H1 (cell line): Measurements from ENCODE around the gene MSTN. TPM values are rescaled to one million over a fixed set of nuclear protein-coding genes. Genes with fewer than 3 reads are reported as not detected.

Source experiments
- JUND ChIP-seq: IDR thresholded peaks from 2 replicates; pipeline ENCODE4 v1.6.1; 2011; ENCODE audit warnings: mild to moderate bottlenecking, improper control_type of control experiment, low read length
- polyA plus RNA-seq, 7 experiments: library from polyadenylated mRNA; depleted of rRNA in 3 of 7; stranded (reverse) in 5 of 7; unstranded in 2 of 7; fragments of >200 nt in 5 of 7; fragments of 200-250 nt in 2 of 7; gene quantifications; 1 replicate in 5 of 7; 2 replicates in 1 of 7; 4 replicates in 1 of 7; pipeline versions ENCODE4 v1.2.1 to v1.2.3, GENCODE V29; 2011 to 2013; ENCODE audit warnings: missing spikeins in 2 of 7, mixed read lengths in 2 of 7
- total RNA-seq: library from RNA; stranded (reverse); fragmentation: NEBNext Ultra II Directional; extraction: Animal tissue kit (Norgen Biotek cat#: 25700); gene quantifications from 2 replicates; pipeline ENCODE4 v1.2.1, GENCODE V29; 2021

The MSTN gene
- total and polyA plus RNA-seq, 2 of the 8 experiments (the other 6 are each of a cell fraction or from before 2014, with no cell fraction given) = not detected

DNA sequence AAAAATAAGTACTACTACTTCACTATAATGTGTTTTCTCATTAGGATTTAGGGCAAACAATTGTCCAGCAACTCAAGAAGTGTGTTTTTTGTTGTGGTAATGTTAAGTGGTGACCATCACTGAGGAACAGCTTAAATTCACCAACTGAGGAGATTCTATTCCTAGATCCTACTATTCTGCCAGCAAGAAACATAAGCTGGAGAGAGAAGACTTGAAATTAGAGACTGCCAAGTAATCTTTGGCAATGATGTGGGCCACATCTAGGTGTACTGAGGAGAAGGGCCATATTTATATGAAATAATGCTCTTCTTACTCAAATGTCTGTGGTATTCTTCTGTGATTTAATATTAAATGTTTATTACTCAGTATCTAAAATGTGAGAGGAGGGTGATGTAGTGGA lies 44.3 kb upstream of the MSTN start (continued):
- TF ChIP-seq JUND = no peak
